Epidermal melanocyte (primary cell): ENCODE results near the gene SLC35F6.
"Not testable (repeated sequence)": the region's sequence is repeated elsewhere in the genome, so short reads cannot be mapped to it uniquely, and the experiment has no call there.

Experiments
- DNase-seq: peaks from one replicate; pipeline ENCODE4 v3.0.0; 2011; ENCODE audit warnings: low spot score; ENCODE audit not compliant: insufficient read length

The SLC35F6 gene

DNA sequence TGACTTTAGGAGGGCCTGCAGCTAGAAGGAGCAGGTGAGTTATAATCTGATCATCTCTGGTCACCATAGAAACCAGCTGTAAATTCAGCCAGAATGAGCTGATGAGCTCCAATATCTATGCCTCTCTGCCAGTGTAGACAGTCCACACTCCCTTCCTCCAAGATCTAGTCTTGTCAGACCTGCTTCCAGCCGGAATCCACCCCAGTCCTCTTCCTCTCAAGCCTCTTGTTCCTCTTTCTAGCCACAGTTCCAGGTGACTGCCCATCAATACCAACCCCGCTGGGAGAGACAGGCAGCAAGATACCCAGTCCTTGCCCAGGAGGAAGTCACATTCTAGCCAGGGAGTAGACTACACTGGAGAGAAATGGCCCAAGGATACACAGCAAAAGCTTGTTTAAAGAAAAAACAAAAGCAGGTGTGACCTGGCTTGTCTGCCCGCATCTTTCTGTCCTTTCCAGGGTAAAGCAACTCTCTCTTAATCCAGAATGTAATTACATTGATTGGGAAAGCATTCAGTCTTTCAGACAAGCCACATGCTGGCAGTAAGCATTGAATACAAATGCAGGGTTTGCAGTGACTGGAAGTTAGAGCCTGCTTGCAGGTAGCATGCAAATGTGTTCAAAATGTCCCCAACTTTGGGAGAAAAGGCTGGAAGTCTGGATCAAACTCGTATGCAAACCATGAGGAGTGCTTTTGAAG lies 9.0 kb upstream of the SLC35F6 start:
- no peak for DNase-seq

DNA sequence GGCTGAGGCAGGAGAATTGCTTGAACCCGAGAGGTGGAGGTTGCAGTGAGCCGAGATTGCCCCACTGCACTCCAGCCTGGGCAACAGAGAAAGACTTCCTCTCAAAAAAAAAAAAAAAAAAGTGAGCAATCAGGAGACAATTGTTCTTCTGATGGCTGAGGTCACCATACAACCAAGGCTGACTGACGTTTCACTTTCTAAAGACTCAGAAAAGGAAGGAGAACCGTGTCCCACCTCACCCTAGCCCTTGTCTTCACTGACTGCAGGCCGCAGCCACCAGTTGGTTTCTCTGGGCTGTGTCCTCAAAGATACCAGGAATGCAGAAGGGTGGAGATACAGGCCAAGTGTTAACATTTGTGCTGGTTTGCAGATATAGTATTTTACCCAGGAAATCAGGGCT lies 7.7 kb upstream of the SLC35F6 start:
- no peak for DNase-seq

DNA sequence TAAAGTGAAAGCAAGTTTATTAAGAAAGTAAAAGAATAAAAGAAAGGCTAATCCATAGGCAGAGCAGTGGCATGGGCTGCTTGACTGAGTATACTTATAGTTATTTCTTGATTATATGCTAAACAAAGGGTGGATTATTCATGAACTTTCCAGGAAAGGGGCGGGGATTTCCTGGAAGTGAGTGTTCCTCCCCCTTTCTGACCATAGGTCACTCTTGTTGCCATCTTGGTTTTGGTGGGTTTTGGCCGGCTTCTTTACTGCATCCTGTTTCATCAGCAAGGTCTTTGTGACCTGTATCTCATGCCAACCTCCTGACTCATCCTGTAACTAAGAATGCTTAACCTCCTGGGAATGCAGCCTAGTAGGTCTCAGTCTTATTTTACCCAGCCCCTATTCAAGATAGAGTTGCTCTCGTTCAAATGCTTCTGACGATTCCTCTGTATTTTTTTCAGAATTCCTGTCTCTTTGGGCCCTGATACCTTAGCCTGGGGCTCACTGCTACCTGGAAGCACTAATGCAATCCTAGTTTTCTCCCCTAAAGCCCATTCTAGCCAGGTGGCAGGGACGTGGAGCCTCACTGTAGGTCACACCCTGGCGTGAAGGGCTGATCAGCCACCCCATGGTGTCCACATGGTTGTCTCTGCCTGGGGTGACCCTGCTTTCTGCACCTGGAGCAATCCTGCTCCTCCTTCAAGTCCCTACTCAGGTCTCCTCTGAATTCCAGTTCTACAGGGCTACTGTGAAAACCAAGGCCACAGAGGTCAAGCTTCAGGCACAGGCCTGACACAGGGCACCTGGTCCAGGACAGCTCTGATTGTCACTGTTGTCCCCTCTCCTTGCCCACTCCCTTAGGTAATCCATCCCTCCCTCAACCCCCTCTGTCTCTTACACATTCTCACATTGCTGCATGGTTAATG lies 6.0 kb upstream of the SLC35F6 start:
- DNase-seq: no peak

DNA sequence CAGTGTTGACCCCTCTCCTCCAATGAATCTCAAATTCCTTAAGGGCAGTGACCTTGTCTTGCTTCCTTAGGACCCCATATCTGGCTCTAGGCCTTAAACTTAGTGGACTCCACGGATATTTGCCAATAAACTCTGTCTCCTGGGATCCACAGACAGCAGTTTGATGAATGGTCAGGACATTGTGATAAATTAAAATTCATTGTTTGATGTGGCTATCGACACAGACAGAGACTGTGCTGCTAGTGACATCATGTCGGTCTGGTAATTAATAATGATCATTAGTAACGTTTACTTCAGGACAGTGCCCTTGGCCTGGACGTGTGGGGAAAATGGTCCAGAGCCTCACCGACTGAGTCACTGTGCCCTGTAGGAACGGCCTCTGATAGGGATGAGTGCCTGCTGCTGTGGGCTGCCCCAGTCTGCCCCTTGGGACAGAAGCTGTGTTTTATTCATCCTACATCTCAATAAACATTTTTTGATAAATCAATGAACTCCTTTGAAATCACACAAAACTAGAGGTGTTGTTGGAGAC lies 5.2 kb upstream of the SLC35F6 start:
- no peak for DNase-seq

DNA sequence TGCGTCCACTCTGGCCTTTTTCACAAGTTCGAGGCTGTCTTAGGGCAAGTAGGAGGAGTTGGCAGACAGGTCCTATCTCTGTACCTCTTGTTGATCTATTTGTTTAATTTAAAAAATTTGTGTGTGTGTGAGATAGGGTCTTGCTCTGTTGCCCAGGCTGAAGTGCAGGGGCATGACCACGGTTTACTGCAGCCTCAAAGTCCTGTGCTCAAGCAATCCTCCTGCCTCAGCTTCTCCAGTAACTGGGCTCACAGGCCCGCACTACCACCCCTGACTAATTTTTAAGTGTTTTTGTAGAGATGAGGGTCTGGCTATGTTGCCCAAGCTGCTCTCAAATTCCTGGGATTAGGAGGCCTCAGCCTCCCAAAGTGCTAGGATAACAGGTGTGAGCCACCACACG lies 4.2 kb upstream of the SLC35F6 start:
- no peak for DNase-seq

DNA sequence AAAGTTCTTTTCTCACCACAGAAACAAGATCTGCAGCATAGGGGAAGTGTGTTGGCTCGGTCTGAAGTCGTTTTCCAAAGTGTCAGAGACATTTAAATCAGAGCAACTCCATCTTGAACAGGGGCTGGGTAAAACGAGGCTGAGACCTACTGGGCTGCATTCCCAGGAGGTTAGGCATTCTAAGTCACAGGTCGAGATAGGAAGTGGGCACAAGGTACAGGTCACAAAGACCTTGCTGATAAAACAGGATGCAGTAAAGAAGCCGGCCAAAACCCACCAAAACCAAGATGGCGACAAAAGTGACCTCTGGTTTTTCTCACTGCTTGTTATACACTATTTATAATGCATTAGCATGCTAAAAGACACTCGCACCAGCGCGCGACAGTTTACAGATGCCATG lies 3.1 kb upstream of the SLC35F6 start:
- DNase-seq: not testable (repeated sequence)

DNA sequence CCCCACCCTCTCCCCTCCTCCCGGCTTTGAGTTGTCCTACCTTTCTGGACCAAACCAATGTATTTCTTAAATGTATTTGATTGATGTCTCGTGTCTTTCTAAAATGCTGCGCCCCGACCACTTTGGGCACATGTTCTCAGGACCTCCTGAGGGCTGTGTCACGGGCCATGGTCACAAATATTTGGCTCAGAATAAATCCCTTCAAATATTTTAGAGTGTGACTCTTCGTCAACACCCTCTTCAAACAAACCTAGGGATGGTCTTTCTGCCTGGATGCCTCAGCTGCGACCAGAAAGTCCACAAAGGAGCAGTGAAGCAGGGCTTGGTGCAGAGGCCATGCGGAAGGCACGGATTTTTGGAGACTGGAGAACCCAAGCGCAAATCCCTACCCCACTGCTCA lies 1.1 kb upstream of the SLC35F6 start:
- DNase-seq: no peak

DNA sequence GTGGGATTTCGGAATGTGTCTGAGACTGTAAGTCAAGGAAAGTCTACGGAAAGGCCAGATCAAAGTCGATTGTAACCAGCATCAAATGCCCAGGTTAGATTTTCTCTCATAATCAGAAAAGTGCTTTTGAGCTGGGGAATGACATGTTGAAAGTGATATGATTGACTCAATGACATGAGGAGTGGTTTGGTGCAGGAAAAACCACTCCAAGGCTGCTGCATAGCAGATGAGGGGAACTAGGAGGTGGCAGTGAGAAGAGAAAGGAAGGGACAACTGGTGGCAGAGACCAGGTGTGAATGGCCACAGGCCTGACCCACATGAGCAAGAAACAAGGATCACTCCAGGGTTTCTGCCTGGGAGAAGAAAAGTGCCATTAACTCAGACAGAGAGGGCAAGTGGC lies 822 bp downstream of the SLC35F6 start:
- DNase-seq: no peak

DNA sequence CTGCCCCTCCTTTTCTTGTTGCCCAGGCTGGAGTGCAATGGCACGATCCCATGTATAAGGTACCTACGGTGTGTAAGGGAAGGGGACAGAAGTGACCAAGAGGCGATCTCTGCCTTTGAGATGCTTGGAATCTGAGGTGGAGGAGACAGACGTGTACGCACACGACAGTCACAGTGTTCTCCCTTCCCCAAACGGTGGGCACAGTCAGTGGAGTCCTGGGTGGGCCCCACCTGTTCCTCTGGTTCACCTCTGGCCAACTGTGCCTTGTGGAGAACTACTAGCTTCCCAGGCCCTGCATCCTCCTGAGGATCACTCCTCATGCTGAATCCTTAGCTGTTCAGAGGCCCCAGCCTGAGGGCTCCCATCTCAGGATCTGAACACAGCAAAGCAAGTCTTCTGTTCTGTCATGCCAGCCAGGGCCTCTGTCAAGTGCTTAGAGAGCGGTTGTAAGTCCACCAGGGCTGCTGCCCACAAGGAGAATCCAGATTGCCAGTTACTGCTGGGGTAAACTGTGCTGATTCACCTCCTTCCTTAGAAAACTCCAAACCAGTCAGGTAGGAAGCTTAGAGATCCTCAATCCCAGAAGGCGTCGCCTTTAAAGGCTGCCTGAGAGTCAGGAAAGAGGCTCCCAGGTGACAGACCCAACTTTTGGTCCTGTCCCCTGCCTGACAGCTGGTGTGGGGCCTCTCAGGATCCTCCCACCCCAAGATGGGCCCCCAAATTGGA lies 1.6 kb downstream of the SLC35F6 start:
- DNase-seq: no peak

DNA sequence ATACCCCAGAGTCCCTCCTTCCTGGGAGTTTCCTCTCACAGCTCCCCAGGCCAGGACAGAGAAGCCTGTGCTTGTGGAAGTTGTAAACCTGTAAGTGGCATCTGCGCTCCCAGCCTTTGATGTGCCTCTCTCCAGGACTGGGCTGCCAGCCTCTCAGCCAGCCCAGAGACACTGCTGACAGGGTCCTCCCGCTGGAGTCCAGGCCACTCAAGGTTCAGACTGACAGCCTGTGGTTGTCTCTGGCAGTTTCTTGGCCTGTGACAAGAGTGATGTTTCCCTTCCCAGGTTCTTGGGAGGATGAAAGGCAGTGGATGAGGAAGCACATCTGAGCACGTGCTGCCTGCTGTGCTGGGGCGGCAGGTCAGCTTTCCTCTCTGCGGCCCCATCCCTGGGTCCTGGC lies 3.0 kb downstream of the SLC35F6 start:
- no peak for DNase-seq

DNA sequence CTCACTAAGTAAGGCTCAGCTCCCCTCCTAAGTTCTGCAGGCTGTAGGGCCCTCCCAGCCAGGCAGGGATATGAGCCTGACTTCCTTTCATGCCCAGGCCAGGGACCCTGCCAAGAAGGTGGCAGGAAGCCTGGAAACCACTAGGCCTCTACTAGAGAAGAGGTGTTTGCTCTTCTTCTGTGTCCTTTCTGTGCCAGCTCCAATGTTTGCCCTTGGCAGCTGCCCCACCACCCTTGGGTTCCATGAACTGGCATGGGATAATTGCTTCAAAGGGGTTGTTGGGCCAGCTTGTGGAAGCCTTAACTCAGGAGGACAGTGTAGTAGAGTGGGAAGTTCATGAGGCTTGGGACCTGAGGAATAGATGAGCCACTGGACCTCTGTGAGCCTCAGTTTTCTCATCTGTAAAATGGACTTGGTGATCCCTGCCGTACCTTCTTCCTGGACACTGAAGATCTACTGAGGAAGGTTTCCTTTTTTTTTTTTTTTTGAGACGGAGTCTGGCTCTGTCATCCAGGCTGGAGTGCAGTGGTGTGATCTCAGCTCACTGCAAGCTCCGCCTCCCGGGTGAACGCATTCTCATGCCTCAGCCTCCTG lies 3.9 kb downstream of the SLC35F6 start:
- no peak for DNase-seq

DNA sequence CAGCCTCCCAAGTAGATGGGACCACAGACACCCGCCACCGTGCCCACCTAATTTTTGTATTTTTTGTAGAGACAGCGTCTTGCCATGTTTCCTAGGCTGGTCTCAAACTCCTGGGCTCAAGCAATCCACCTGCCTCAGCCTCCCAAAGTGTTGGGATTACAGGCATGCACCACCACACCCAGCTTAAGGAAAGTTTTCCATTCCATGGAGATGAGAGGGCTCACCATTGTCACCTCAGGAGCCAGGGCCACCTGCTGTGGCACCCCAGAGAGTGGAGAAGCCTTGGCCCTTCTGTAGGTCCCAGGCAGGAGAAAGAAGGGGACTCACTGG lies 4.6 kb downstream of the SLC35F6 start:
- no peak for DNase-seq

DNA sequence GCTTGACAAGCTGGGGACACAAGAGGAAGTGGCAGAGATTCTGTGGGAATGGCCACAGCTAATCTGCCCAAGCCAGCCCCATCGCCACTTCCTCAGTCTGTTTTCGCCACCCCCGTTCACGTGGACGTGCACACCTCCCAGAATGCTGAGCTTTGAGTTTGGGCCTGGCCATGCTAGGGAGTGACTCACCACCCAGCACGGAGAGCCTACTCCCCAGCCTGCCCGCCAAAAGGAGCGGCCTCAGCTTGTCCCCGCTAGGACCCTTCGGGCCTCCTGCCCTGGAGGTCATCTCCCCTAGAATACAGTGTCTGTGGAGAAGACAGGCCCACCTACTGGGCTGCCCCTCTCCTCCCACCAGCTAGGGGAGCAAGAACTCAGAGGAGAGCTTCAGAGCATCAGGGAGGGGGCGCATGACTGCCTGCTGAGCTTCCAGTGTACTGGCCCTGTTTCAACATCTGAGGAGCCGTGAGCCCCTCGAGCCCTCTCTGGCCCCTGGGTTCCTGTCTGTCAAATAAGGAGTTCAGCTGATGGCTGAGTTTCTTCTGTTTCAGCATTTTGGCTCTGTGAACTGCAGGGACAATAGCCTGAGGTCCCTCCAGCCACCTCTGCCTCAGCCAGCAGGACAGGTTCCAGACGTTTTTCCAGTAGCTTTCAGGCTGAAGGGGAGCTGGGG lies 5.1 kb downstream of the SLC35F6 start:
- DNase-seq: no peak

DNA sequence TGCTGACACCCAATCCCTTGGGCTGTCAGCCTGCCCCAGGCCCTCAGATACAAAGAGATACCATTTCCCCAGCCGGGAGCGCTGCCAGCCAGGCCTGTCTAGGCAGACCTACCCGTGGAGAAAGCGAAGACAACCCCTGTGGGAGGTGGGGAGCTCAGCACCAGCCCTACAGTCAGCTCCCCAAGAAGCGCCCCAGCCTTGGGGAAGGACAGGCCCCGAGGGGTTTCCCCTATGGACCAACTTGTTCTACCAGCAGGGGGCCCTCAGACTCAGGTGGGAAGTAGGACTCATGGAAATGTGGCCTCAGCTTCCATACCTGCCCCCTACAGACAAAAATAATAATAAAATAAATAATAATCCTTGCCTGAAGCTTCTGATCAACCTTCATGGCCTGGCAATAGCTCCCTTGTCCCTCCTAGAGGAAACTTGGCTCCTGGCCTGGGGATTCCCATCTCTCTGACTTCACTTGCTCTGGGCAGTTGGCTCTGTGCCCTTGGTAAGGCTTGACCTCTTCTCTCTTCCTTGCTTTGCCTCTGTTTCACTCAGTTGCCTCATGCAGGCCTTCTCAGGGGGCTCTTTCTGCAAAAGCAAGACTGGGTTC lies 7.0 kb downstream of the SLC35F6 start:
- DNase-seq: peak; percentile 41

DNA sequence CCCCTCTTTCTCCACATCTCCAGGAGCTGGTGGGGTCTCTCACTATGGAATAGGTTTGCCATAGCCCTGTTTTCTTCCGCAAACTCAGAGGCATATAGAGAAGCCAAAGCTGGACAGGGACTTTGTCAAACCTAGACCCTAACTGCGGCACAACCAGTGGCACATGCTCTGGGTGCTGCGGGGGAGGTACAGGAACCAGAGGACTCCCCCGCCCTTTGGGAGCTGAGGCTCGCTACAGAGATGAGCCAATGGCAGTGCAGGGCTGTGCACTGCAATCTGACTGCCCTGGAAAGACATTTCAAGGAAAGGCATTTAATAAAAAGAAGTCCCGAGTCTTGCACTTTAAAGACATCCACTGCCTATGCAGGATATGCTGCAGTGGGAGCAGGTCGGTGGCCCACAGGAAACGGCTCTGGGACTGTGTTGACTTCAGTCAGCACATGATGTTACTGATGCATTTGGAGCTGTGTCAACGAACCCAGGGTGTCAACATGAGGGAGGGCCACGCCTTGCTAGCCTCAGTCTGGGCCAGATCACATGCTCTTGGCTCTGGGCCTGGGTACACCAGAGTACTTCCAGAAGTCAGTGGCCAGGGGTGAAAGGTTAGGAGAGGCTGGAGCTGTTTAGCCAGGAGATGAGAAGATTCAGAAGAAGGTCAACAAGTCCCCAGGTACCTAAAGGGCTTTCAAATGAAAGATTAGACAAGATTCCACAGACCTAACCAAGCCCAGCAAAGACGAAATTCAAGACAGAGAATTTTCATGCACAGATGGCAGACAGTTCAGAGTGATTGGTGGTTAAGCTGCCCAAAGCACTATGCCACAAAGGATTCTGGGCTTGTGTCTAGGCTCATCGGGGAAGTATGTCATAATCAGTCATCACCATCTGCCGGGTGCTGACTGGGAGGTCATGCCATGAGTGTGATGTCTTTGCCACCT lies 8.2 kb downstream of the SLC35F6 start:
- no peak for DNase-seq

DNA sequence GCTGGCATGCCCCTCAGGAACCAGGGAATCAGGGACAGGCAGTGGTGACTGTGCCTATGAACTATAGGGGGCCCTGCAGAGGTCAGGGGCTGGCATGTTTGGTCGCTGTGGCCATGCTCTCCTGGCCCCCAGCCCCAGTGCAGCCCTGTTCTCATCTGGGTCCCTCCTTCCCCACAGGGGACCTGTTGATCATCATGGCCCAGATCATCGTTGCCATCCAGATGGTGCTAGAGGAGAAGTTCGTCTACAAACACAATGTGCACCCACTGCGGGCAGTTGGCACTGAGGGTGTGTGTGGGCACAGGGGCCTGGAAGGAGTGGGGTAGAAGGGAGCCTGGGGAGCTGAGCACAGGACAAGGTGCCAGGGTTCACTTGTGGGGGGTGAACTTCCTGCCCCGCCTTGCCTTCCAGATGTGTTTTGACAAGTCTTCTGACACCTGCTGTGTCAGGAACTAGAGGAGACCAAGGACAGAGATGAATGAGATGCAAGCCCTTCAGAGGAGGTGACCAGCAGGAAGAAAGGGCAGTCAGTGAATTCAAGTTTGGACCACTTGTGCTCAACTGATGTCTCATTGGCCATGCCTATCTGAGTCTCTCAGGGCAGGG lies 12.2 kb downstream of the SLC35F6 start:
- DNase-seq: no peak

DNA sequence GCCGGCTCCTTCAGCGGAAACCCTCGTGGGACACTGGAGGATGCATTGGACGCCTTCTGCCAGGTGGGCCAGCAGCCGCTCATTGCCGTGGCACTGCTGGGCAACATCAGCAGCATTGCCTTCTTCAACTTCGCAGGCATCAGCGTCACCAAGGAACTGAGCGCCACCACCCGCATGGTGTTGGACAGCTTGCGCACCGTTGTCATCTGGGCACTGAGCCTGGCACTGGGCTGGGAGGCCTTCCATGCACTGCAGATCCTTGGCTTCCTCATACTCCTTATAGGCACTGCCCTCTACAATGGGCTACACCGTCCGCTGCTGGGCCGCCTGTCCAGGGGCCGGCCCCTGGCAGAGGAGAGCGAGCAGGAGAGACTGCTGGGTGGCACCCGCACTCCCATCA lies 14.0 kb downstream of the SLC35F6 start:
- DNase-seq: no peak

DNA sequence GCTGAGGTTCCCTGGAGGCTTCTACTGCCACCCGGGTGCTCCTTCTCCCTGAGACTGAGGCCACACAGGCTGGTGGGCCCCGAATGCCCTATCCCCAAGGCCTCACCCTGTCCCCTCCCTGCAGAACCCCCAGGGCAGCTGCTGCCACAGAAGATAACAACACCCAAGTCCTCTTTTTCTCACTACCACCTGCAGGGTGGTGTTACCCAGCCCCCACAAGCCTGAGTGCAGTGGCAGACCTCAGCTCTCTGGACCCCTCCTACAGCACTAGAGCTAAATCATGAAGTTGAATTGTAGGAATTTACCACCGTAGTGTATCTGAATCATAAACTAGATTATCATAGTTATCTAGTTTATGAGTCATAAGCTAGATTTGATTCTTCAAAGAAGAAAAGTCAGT lies 14.4 kb downstream of the SLC35F6 start:
- no peak for DNase-seq

DNA sequence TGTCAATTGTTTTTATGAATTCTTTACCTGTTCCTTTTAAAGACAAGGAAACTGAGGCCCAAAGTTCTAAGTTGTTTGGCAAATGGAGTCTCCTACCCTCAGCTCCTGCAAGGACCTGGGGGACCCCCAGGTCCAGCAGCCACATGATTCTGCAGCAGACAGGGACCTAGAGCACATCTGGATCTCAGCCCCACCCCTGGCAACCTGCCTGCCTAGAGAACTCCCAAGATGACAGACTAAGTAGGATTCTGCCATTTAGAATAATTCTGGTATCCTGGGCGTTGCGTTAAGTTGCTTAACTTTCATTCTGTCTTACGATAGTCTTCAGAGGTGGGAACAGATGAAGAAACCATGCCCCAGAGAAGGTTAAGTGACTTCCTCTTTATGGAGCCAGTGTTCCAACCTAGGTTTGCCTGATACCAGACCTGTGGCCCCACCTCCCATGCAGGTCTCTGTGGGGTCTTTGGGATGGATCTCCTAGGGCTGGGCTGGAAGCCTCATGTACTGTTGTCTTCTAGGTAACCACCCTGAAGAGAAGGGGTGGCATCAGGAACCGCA lies 16.2 kb downstream of the SLC35F6 start:
- no peak for DNase-seq
